Left lobe of liver (tissue), 2 donors: Measurements from ENCODE around the gene POTEM. TPM values are rescaled to one million over a fixed set of nuclear protein-coding genes. Genes with fewer than 3 reads are reported as not detected.
"Not testable (repeated sequence)": the region's sequence is repeated elsewhere in the genome, so short reads cannot be mapped to it uniquely, and the experiment has no call there.

Source experiments
- ATAC-seq: fragments of 200-7000 bp; cut with Tn5 transposase; one replicate; pipeline ENCODE4 v1.9.1; 2020; ENCODE audit warnings: mild to moderate bottlenecking, moderate library complexity
- DNase-seq: peaks from one replicate; pipeline ENCODE4 v3.0.0-alpha.2; 2020; ENCODE audit warnings: low spot score
- total RNA-seq: library from RNA; stranded (reverse); gene quantifications from one replicate; pipeline ENCODE4 v1.2.1, GENCODE V29; 2021
- donor health status: DM: no; HTN: no; CAD: no; lungs with moderate emphysema.
- donor health status: DM: no; HTN: yes; CAD: no.

The POTEM gene
- not detected for total RNA-seq

- not testable (repeated sequence) for ATAC-seq, DNase-seq
Observed at GRCh38 chr14:18967134-18967533, at the start of gene POTEM. Gene POTEM, plus strand, starts transcription at chr14:18967434. Its CDS starts 52 bp downstream, at chr14:18967486.

GRCh38 chr14:18918345-18918744 is 48.9 kb upstream of the POTEM start:
- not testable (repeated sequence) for DNase-seq, ATAC-seq

- DNase-seq, ATAC-seq: not testable (repeated sequence)
Observed at GRCh38 chr14:18920052-18920451, 47.2 kb upstream of the POTEM start.

- not testable (repeated sequence) for ATAC-seq, DNase-seq
Observed at GRCh38 chr14:18921055-18921701, 46.1 kb upstream of the POTEM start.

- not testable (repeated sequence) for DNase-seq, ATAC-seq
Observed at GRCh38 chr14:18936848-18937247, 30.4 kb upstream of the POTEM start.

- not testable (repeated sequence) for DNase-seq, ATAC-seq
Observed at GRCh38 chr14:18938733-18939132, 28.5 kb upstream of the POTEM start.

- not testable (repeated sequence) for DNase-seq, ATAC-seq
Observed at GRCh38 chr14:18949939-18950338, 17.3 kb upstream of the POTEM start.

- not testable (repeated sequence) for ATAC-seq, DNase-seq
Observed at GRCh38 chr14:18953085-18953484, 14.1 kb upstream of the POTEM start.

- not testable (repeated sequence) for DNase-seq, ATAC-seq
Observed at GRCh38 chr14:18955816-18956215, 11.4 kb upstream of the POTEM start.

- not testable (repeated sequence) for ATAC-seq, DNase-seq
Observed at GRCh38 chr14:18961576-18961975, 5.7 kb upstream of the POTEM start.

GRCh38 chr14:18962143-18962542 is 5.1 kb upstream of the POTEM start:
- not testable (repeated sequence) for ATAC-seq, DNase-seq

- not testable (repeated sequence) for DNase-seq, ATAC-seq
Observed at GRCh38 chr14:18963276-18963675, 4.0 kb upstream of the POTEM start.

- not testable (repeated sequence) for ATAC-seq, DNase-seq
Observed at GRCh38 chr14:18964878-18965277, 2.4 kb upstream of the POTEM start.

- DNase-seq, ATAC-seq: not testable (repeated sequence)
Observed at GRCh38 chr14:19002566-19002965, 35.3 kb downstream of the POTEM start.

- not testable (repeated sequence) for DNase-seq, ATAC-seq
Observed at GRCh38 chr14:19006490-19006889, 39.3 kb downstream of the POTEM start.

GRCh38 chr14:19007678-19008077 is 40.4 kb downstream of the POTEM start:
- not testable (repeated sequence) for ATAC-seq, DNase-seq

- DNase-seq, ATAC-seq: not testable (repeated sequence)
Observed at GRCh38 chr14:19011029-19011428, 43.8 kb downstream of the POTEM start.

- not testable (repeated sequence) for DNase-seq, ATAC-seq
Observed at GRCh38 chr14:19011703-19012102, 44.5 kb downstream of the POTEM start.

GRCh38 chr14:19015185-19015584 is 48.0 kb downstream of the POTEM start:
- not testable (repeated sequence) for DNase-seq, ATAC-seq

- DNase-seq, ATAC-seq: not testable (repeated sequence)
Observed at GRCh38 chr14:19025080-19025589, 57.9 kb downstream of the POTEM start.

- not testable (repeated sequence) for ATAC-seq, DNase-seq
Observed at GRCh38 chr14:19026649-19027351, 59.6 kb downstream of the POTEM start.
